Upper lobe of left lung (tissue), 4 donors: ENCODE results near the gene HGS.

ENCODE experiments used
- EP300 ChIP-seq, 4 donors: sonication (generic); formaldehyde crosslinking; IDR thresholded peaks; one replicate each; pipeline ENCODE4 v1.5.1; 2017; ENCODE audit warnings: antibody characterized with exemption in 4 of 4, control low read depth in 2 of 4
- POLR2AphosphoS5 ChIP-seq, 2 donors: sonication (generic); formaldehyde crosslinking; IDR thresholded peaks; one replicate each; pipeline ENCODE4 v1.5.1; 2017; ENCODE audit warnings: antibody characterized with exemption in 2 of 2
- TF ChIP-seq, protein P1 (sequence below), 6 experiments: fragments of 450-650 bp in 4 of 6; fragments of 200-600 bp in 2 of 6; sonication (generic) in 2 of 6; IDR thresholded peaks; one replicate each; pipeline ENCODE4 v1.5.1; 2016 to 2019; ENCODE audit warnings: antibody characterized with exemption in 6 of 6

DNA sequence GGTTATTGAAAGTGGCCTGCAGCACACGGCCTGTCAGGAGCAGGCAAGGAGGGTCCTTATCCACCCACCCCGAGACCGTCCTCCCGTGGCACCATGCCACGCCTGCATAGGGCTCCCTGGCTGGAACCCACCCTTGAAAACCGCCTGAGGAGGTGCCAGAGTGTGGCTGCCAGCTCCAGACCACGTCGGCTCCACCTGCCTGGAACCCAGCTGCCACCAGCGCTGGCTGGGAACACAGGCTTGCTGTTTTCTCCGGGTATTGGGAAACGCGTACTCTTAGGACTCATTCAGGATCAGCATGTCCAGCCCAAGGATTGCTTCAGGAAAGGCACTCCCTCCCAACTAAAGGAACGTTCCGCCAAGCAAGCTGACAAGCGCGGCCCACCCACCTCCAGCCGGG is 6.9 kb upstream of the HGS start:
- TF ChIP-seq, protein P1, sequence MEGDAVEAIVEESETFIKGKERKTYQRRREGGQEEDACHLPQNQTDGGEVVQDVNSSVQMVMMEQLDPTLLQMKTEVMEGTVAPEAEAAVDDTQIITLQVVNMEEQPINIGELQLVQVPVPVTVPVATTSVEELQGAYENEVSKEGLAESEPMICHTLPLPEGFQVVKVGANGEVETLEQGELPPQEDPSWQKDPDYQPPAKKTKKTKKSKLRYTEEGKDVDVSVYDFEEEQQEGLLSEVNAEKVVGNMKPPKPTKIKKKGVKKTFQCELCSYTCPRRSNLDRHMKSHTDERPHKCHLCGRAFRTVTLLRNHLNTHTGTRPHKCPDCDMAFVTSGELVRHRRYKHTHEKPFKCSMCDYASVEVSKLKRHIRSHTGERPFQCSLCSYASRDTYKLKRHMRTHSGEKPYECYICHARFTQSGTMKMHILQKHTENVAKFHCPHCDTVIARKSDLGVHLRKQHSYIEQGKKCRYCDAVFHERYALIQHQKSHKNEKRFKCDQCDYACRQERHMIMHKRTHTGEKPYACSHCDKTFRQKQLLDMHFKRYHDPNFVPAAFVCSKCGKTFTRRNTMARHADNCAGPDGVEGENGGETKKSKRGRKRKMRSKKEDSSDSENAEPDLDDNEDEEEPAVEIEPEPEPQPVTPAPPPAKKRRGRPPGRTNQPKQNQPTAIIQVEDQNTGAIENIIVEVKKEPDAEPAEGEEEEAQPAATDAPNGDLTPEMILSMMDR (IDR thresholded peaks at IDR 0.05) = no peak
- TF ChIP-seq POLR2AphosphoS5 (IDR thresholded peaks at IDR 0.05) (no peak), EP300 (IDR thresholded peaks at IDR 0.05) (no peak)
